GM18498 (cell line): Measurements from ENCODE around the gene GZMM.

Experiments
- ATAC-seq: cut with Tn5 transposase; IDR thresholded peaks from one replicate; pipeline ENCODE4 v1.9.1; 2021; ENCODE audit warnings: mild to moderate bottlenecking, moderate library complexity; ENCODE audit not compliant: unreplicated experiment

The GZMM gene

DNA sequence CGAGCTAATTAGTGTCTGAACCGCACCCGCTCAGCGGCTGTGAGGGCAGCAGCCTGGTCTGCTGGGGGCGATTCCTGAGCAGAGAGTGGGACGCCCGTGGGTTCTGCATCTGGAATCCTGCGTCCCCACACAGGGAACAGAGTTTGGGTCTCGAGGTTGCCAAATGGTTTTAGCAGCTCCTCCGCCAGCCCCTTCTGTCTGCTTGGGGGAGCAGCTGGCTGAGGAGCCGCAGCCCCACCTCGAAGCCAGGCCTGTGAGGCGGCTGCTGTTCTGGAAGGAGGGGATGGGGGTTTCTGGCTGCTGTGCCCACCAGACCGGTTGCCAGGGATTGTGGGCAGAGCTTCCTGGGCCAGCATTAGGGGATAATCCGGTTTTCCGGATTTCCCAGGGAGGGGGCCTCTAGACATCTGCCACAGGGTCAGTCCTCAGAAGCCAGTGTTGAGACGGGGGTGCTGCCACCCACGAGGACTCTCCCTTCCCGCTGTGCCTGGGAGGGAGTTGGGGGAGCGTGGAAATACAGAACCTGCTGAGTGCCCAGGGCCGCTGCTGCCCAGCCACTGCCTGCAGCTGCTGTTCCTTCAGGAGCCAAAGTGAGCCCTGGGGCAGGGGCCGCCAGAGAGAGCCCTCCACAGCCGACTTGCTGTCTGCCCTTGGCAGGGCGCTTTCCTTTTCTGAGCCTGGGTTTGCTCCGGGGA is 10.3 kb upstream of the GZMM start:
- ATAC-seq = no peak

DNA sequence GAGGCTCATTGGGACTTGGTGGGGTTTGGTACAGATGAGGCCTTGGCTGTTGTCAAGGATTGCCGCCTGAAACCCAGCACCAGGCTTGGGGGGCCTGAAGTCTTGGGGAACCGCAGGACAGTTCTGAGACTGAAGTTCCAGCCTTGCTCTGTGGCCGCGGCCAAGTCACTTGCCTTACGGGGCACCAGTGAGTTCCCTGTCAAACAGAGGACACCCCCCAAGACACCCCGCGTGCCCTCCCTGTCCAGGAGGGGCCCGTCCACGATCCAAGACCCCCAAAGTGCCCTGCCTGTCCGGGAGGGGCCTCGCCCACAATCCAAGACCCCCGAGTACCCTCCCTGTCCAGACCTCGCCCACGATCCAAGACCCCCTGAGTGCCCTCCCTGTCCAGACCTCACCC is 9.8 kb upstream of the GZMM start:
- no peak for ATAC-seq

DNA sequence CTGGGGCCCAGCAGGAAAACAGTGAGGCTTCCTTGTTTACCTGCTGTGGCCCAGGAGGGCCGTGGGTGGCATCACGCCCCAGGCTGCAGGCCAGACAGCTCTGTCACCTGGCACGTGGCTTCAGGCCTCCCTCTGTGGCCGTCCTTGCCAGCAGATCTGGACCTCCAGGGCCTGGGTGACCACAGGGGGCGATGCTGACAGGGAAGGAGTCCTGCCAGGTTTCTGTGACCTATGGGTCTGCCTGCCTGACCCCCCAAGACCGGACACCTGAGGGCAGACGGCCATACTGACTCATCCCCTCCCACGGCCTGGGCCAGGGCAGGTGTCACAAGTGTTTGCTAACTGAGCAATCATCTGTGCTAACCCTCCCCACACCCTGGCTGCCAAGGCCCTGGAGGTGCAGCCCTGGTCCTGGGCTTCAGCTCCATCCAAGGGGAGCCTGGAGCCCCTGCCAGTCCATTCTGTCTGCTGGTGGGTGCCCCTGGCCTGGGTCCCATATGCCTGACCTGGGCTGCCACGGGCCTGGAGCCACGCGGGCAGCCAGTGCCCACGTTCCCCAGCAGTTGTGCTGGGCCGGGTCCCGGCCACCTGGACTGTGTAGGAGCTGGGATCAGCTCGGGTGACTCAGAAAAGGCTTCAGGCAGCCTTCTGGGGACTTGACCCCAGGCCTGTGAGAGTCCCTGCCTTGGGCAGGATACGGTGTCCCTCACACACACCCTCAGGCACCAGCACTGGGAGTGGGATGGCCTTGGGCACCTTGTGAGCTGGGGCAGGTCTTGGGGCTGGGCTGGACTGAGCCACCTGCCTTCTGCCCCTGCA is 8.6 kb upstream of the GZMM start:
- ATAC-seq = no peak

DNA sequence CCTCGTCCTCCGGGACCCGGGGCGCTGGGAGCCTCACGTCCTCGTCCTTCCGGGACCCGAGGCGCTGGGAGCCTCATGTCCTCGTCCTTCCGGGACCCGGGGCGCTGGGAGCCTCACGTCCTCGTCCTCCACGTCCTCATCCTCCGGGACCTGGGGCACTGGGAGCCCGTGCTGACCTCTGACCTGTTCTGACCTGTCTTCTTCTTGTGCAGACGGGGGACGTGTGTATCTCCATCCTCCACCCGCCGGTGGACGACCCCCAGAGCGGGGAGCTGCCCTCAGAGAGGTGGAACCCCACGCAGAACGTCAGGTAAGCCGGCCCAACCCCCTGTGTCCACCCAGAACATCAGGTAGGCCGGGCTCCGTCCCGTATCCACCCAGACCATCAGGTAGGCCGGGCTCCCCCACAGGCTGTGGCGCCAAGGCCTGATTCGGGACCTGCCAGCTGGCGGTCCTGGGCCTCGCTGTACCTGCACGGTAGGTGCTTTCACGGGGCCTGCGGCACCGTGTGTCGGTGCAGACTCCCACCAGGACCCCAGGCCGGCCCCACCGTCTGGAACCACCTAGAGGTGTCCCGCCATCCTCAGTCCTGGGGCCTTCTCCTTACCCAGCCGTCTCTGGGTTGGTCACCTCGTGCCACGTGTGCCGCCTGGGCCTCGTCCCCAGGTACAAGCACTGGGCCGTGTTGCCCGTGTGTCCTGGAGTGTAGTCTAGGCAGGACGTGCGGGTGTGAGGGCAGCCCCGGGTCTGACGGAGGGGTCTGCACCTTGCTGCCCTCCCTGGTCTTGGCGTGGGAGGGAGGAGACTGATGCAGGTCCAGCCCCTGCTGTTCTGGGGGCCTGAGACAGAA is 7.6 kb upstream of the GZMM start:
- no peak for ATAC-seq

DNA sequence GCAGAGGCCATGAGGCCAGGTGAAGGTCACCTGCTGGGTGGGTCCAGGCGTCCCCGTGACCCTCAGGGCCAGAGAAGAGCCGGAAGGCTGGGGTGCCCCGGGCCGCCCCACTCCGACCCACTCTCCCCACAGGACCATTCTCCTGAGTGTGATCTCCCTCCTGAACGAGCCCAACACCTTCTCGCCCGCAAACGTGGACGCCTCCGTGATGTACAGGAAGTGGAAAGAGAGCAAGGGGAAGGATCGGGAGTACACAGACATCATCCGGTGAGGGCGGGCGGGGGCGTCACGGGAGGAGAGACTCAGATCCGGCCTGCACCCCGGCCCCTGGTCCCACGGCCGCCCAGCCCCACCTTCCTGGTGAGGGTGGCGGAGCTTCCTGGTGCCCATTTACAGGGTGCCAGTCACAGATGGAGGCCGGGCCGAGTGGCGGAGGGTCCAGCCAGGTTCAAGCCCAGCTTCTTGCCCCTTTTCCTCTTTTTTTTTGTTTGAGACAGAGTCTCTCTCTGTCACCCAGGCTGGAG is 6.9 kb upstream of the GZMM start:
- ATAC-seq = no peak

DNA sequence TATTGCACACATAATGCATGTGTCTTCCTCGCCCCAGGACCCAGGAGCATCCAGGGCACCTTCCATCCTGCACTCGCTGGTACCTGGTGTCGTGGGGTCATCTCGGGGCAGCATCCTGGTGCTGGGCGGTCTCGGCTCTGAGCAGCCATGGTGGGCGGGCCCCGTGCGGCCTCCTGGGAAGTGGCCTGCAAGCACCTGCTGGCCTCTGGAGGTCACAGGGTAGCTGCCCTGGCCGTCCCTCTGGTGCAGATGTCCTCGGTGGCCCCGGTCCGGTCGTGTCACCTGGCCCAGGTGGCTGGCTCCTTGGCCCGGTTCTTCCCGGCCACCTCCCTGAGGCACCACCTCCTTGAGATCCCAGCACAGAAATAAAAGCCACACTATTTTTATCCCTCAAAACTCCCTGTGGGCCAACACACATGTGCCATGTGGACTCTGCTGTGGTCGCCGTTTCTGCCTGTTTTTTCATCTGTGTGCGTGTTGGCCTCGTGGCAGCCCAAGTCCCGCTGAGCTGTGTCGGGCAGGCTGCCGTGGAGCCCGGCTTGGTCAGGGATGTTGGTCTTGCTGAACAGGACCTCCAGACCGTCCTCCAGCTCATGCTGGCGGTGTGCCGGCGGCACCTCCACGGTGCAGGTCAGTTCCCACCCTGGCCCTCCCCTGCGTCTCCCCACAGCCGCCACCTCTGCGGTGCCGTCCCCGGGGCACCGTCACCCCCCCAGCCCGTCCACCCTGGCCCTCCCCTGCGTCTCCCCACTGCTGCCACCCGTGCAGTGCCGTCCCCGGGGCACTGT is 5.0 kb upstream of the GZMM start:
- no peak for ATAC-seq

DNA sequence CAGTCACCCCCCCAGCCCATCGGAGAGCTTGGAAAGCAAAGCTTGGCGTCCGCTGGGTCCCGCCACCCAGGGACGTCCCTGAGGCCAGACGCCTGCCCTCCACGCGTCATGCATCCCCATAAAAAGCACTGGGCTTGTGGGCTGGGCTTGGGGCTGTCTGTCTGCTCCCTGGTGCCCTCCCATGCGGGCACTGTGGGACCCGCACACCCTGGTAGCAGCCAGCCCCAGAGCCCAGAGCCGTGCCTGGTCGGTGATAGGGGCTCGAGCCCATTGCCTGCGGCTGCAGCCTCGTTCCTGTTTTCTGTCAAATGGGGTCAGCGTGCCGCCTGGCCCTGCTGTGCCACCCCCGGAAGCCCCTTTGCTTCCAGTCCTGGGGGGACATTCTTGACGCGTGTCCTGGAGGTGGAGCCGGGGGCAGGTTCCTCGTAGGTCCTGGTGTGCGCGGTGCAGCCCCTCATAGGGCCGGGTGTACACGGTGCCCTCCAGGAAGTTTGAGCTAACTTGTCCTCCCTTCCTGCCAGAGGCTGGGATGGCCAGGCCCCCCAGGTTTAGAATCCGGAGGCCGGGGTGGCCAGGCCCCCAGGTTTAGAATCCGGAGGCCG is 4.3 kb upstream of the GZMM start:
- no peak for ATAC-seq

DNA sequence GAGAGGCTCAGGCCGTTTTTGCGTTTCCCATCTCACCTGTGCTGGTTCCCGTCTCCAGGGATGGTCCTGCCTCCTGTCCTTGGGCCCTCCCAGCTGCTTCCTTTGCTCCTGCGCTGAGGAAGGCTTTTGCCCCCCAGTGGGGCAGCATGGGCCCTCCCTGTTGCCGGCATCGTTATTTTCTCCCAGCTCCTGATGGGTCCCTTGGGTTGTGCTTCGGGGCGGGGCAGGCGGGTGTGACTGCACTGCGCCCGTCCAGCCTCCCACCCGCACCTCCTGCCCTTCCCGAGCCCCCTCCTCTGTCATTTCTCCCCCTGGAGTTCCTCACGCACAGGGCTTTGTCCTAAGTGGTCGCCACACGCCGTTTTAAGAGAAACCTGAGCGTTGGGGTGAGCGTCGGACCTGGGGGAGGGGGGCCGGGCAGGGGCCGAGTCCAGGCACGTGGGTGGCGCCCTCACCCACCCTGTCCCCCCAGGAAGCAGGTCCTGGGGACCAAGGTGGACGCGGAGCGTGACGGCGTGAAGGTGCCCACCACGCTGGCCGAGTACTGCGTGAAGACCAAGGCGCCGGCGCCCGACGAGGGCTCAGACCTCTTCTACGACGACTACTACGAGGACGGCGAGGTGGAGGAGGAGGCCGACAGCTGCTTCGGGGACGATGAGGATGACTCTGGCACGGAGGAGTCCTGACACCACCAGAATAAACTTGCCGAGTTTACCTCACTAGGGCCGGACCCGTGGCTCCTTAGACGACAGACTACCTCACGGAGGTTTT is 2.8 kb upstream of the GZMM start:
- no peak for ATAC-seq

DNA sequence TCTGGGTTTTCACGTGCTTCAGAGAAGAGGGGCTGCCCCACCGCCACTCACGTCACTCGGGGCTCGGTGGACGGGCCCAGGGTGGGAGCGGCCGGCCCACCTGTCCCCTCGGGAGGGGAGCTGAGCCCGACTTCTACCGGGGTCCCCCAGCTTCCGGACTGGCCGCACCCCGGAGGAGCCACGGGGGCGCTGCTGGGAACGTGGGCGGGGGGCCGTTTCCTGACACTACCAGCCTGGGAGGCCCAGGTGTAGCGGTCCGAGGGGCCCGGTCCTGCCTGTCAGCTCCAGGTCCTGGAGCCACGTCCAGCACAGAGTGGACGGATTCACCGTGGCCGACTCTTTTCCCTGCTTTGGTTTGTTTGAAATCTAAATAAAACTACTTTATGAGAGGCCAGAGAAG is 2.2 kb upstream of the GZMM start:
- no peak for ATAC-seq

DNA sequence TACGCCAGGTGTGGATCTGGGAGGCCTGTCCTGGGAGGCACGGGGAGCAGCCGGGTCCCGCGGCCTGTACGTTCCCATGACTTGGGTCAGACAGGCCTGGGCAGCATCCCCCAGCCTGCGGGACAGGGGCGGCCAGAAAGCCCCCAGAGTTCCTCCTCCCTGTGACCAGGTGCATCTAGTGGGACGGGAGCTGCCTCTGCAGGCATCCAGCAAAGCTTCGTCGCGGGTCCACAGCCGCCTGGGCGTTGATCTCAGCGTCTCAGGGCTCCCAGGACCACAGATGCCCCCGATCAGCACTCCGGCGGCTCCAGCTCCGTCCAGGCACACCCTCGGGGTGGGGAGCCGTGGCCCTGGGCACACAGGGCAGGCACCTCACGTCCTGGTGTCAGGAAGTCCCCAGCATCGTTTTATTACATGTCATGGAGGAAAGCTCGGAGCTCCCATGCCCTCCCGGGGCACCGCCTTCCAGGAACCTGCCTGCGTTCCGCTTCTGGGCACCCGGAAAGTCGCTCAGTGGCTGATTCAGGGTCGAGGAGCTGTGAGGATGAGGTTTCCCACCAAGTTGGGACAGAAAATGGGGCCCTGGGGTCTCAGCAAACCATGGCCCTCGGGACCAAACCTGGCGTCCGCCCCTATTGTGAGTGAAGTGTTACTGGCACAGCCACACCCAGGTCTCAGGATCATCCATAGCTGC is 1.5 kb upstream of the GZMM start:
- ATAC-seq = no peak

- ATAC-seq = no peak
Measured at GRCh38 chr19:547117-547516, 3.3 kb downstream of the GZMM start.

DNA sequence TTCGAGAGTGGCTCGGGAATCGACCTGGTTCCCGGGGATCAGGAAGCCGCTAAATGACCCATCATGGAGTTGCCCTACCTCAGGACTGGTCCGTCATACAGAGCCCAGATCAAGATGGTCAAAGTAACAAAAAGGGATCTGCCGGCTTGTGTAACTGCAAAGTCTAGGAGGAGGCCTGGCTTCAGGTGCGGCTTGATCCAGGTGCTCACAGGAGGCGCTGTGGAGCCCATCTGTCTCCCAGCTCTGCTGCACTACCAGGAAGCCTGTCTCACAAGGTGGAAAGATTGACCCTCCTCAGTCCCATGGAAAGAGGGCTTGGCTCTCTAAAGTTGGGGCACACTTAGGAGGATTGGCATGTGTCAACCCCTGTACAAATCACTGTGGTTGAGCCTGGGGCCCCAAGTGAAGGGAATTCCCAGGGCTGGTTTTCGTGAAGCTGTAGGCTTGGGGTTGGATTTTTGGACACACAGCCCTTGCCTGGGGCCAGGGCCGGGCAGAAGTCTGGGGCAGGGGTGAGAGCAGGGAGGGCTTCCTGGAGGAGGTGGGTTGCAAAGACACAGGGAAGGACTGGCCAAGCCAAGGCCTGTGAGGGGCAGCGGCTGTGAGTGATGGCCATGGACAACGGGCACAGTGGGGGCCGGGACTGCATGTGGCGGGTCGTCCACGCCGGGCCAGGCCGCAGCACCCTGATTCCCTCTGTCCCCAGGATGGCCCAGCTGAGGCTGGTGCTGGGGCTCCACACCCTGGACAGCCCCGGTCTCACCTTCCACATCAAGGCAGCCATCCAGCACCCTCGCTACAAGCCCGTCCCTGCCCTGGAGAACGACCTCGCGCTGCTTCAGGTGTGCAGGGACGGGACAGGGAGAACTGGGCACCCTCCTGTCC is 4.2 kb downstream of the GZMM start:
- no peak for ATAC-seq

GRCh38 chr19:548886-549830 is 5.3 kb downstream of the GZMM start:
- no peak for ATAC-seq

DNA sequence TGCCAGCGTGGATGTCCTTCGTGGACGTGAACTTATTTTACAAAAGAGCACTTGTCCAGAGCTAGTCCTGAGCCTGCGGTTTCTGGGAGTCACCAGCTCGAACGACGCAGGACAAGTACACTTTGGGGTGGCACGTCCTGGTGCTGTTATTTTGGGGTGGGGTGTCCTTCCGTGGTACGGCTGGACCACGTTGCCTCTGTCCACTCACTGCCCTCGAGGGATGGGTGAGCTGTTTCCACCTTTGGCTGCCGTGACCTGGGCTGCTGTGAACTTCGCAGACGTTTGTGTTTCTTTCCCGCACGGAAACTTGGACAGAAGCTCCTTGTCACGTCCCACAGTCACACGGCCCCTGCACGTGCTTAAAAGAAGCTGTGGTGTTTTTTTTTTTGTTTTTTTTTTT is 11.0 kb downstream of the GZMM start:
- no peak for ATAC-seq

DNA sequence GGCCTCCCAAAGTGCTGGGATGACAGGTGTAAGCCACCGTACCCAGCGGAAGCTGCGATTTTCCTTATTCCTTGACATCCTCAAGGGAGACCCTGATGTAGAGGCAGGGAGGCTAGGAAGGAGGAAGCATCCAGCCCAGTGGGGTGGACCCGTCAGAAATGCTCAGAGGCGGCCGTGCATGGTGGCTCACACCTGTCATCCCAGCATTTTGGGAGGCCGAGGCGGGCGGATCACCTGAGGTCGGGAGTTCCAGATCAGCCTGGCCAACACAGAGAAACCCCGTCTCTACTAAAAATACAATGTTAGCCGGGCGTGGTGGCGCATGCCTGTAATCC is 11.6 kb downstream of the GZMM start:
- no peak for ATAC-seq

- ATAC-seq = no peak
Measured at GRCh38 chr19:556611-557382, 12.9 kb downstream of the GZMM start.
